Activated CD8-positive, alpha-beta T cell treated with anti-CD3 and anti-CD28 coated beads for 36 hours (primary cell): ENCODE data around the gene SPAG16. TPM values are rescaled to one million over a fixed set of nuclear protein-coding genes. Genes with fewer than 3 reads are reported as not detected.

Experiments used
- ATAC-seq: fragments of 200-7000 bp; cut with Tn5 transposase; one replicate; pipeline ENCODE4 v1.10.0; 2021; ENCODE audit warnings: mild to moderate bottlenecking, moderate library complexity
- CTCF ChIA-PET: fragments of 350-600 bp; sonication (Branson Sonifier 250); formaldehyde crosslinking; loops from one replicate; lab custom pipeline; 2021; ENCODE audit warnings: antibody characterized with exemption; lab: Charles Lee
- POLR2A ChIA-PET: fragments of 350-600 bp; sonication (Branson Sonifier 250); formaldehyde crosslinking; loops from one replicate; lab custom pipeline; 2021; ENCODE audit warnings: antibody characterized with exemption; lab: Charles Lee
- DNase-seq: peaks from one replicate; pipeline ENCODE4 v3.0.0-alpha.2; 2020
- H3K27ac Mint-ChIP-seq: one replicate; pipeline ENCODE4 v1.8.0; 2021; ENCODE audit warnings: mild to moderate bottlenecking, mixed read lengths
- H3K27me3 Mint-ChIP-seq: one replicate; pipeline ENCODE4 v1.8.0; 2021; ENCODE audit warnings: mixed read lengths
- H3K36me3 Mint-ChIP-seq: one replicate; pipeline ENCODE4 v1.8.0; 2021; ENCODE audit warnings: low read depth, mixed read lengths
- H3K4me1 Mint-ChIP-seq: one replicate; pipeline ENCODE4 v1.8.0; 2021; ENCODE audit warnings: low read depth, mixed read lengths
- H3K4me3 Mint-ChIP-seq: one replicate; pipeline ENCODE4 v1.8.0; 2021; ENCODE audit warnings: mild to moderate bottlenecking, moderate library complexity, mixed read lengths
- H3K9me3 Mint-ChIP-seq: one replicate; pipeline ENCODE4 v1.8.0; 2021; ENCODE audit warnings: mixed read lengths
- CTCF ChIP-seq: fragments of 200-600 bp; IDR thresholded peaks from one replicate; pipeline ENCODE4 v1.8.0; 2022; ENCODE audit warnings: antibody characterized with exemption, mild to moderate bottlenecking
- intact Hi-C: fragments of 100-400 bp; cut with micrococcal nuclease; formaldehyde crosslinking; loops from one replicate; pipeline ENCODE4 v1.10.0; 2022
- total RNA-seq, 2 experiments: library from RNA; stranded (reverse); gene quantifications; one replicate each; pipeline ENCODE4 v1.2.3, GENCODE V29; 2021

Gene SPAG16
- total RNA-seq, 2 experiments from 2014 or later: 9.4 to 11.7 TPM

- no peak for ATAC-seq
- no peak for TF ChIP-seq CTCF
- Mint-ChIP-seq H3K27me3 (no peaks in the 10 kb centered on the region), H3K27ac (no peak overlapping the region), H3K36me3 (no peaks in the 10 kb centered on the region), H3K4me3 (no peak overlapping the region), H3K4me1 (no peaks in the 10 kb centered on the region), H3K9me3 (peaks cover 1% of the 10 kb centered on the region)
- ChIA-PET CTCF (no interaction called here), POLR2A (no interaction called here)
- no peak for DNase-seq
- intact Hi-C loops: no loop called here
Measured at GRCh38 chr2:214315324-214315723, 1031.1 kb downstream of the SPAG16 start.

GRCh38 chr2:214320211-214320610 is 1035.9 kb downstream of the SPAG16 start:
- ATAC-seq: no peak
- intact Hi-C loops: no loop called here
- Mint-ChIP-seq H3K36me3 (no peaks in the 10 kb centered on the region), H3K27me3 (no peaks in the 10 kb centered on the region), H3K4me3 (no peak overlapping the region), H3K4me1 (no peaks in the 10 kb centered on the region), H3K27ac (no peak overlapping the region), H3K9me3 (peaks cover 1% of the 10 kb centered on the region)
- no peak for TF ChIP-seq CTCF
- ChIA-PET CTCF (no interaction called here), POLR2A (no interaction called here)
- DNase-seq: no peak

GRCh38 chr2:214322662-214323061 is 1038.4 kb downstream of the SPAG16 start:
- H3K4me1 Mint-ChIP-seq: no peaks in the 10 kb centered on the region
- H3K27ac Mint-ChIP-seq: no peak overlapping the region
- DNase-seq: no peak
- no peak for ATAC-seq
- H3K36me3 Mint-ChIP-seq: no peaks in the 10 kb centered on the region
- ChIA-PET POLR2A (no interaction called here), CTCF (no interaction called here)
- no peak overlapping the region for H3K4me3 Mint-ChIP-seq
- intact Hi-C loops: no loop called here
- TF ChIP-seq CTCF: no peak
- H3K27me3 Mint-ChIP-seq: no peaks in the 10 kb centered on the region
- peaks cover 1% of the 10 kb centered on the region for H3K9me3 Mint-ChIP-seq

- no peak for TF ChIP-seq CTCF
- no peak for ATAC-seq
- POLR2A ChIA-PET: no interaction called here
- intact Hi-C loops: no loop called here
- H3K36me3 Mint-ChIP-seq: no peaks in the 10 kb centered on the region
- H3K4me1 Mint-ChIP-seq: no peaks in the 10 kb centered on the region
- no peaks in the 10 kb centered on the region for H3K9me3 Mint-ChIP-seq
- CTCF ChIA-PET: no interaction called here
- no peaks in the 10 kb centered on the region for H3K27me3 Mint-ChIP-seq
- no peak overlapping the region for H3K4me3 Mint-ChIP-seq
- DNase-seq: no peak
- no peak overlapping the region for H3K27ac Mint-ChIP-seq
Measured at GRCh38 chr2:214325404-214325803, 1041.1 kb downstream of the SPAG16 start.

- intact Hi-C loops: no loop called here
- Mint-ChIP-seq H3K4me1 (no peaks in the 10 kb centered on the region), H3K27ac (no peak overlapping the region), H3K27me3 (no peaks in the 10 kb centered on the region), H3K4me3 (no peak overlapping the region), H3K36me3 (no peaks in the 10 kb centered on the region), H3K9me3 (no peaks in the 10 kb centered on the region)
- ChIA-PET POLR2A (no interaction called here), CTCF (no interaction called here)
- DNase-seq (no peak), ATAC-seq (no peak)
- no peak for TF ChIP-seq CTCF
Measured at GRCh38 chr2:214328941-214329340, 1044.7 kb downstream of the SPAG16 start.
